Left lung (tissue), 10 donors: Measurements from ENCODE around the gene DDX51. TPM values are rescaled to one million over a fixed set of nuclear protein-coding genes. Genes with fewer than 3 reads are reported as not detected.
A peak's percentile ranks its signal among the peaks of the same experiment; 100 is the strongest.

ENCODE experiments used
- ATAC-seq: fragments of 200-7000 bp; cut with Tn5 transposase; one replicate; pipeline ENCODE4 v1.9.1; 2020; ENCODE audit warnings: moderate library complexity
- DNase-seq, 4 donors: peaks; one replicate each; pipeline ENCODE4 v3.0.0-alpha.2; 2013 to 2020
- H3K27ac ChIP-seq, 2 donors: fragments of 200-600 bp; sonication (generic) in 1 of 2; one replicate each; pipeline versions ENCODE4 v1.5.0 to v1.8.0; 2020 to 2021
- H3K27me3 ChIP-seq, 2 donors: fragments of 200-600 bp; sonication (generic) in 1 of 2; one replicate each; pipeline versions ENCODE4 v1.5.0 to v1.8.0; 2020 to 2021
- H3K36me3 ChIP-seq, 2 donors: fragments of 200-600 bp; sonication (generic) in 1 of 2; one replicate each; pipeline versions ENCODE4 v1.5.0 to v1.8.0; 2020 to 2021
- H3K4me1 ChIP-seq, 2 donors: fragments of 200-600 bp; one replicate each; pipeline ENCODE4 v1.8.0; 2021
- H3K4me3 ChIP-seq, 2 donors: fragments of 200-600 bp; sonication (generic) in 1 of 2; one replicate each; pipeline versions ENCODE4 v1.5.0 to v1.8.0; 2020 to 2021; ENCODE audit warnings: mild to moderate bottlenecking in 1 of 2
- H3K9me3 ChIP-seq, 2 donors: fragments of 200-600 bp; sonication (generic) in 1 of 2; one replicate each; pipeline versions ENCODE4 v1.5.0 to v1.8.0; 2020 to 2021
- CTCF ChIP-seq, 2 donors: fragments of 200-600 bp; sonication (generic) in 1 of 2; IDR thresholded peaks; one replicate each; pipeline versions ENCODE4 v1.5.0 to v1.8.0; 2021; ENCODE audit warnings: antibody characterized with exemption in 2 of 2
- intact Hi-C, 2 donors: fragments of 100-400 bp; cut with DNase I; formaldehyde crosslinking; loops; one replicate each; pipeline versions ENCODE4 v1.11.2 to v1.14.2; 2022
- polyA plus RNA-seq, 6 donors: library from polyadenylated mRNA; unstranded; fragments of 120-200 nt; gene quantifications; one replicate each; pipeline ENCODE4 v1.2.1, GENCODE V29; 2013; ENCODE audit not compliant: insufficient read length in 6 of 6
- total RNA-seq, 2 donors: library from RNA; stranded (reverse); fragmentation: NEBNext Ultra II Directional; extraction: Animal tissue kit (Norgen Biotek cat#: 25700); gene quantifications; one replicate each; pipeline ENCODE4 v1.2.1, GENCODE V29; 2021
- donor health status: DM: no; HTN: yes; CAD: no.
- donor health status: DM: no; HTN: no; CAD: no.

Gene DDX51
- total and polyA plus RNA-seq, 8 donors: 11.7 to 27.6 (median 18.6) TPM

GRCh38 chr12:132154941-132155770, 11.0 kb upstream of the DDX51 start:
- Histone ChIP-seq H3K27me3 (no peaks in the 10 kb centered on the region), H3K4me3 (no peak overlapping the region), H3K4me1 (peaks cover 0 to 9% of the 10 kb centered on the region in 2 donors), H3K36me3 (peaks cover 0 to 19% of the 10 kb centered on the region in 2 donors), H3K27ac (no peak overlapping the region), H3K9me3 (no peaks in the 10 kb centered on the region)
- ATAC-seq (no peak), DNase-seq (peak in 1 of 4 donors; percentile 70)
- intact Hi-C loops: no loop called here
- TF ChIP-seq CTCF (IDR thresholded peaks at IDR 0.05): no peak

GRCh38 chr12:132154341-132154761, 10.2 kb upstream of the DDX51 start:
- Histone ChIP-seq H3K36me3 (peaks cover 0 to 19% of the 10 kb centered on the region in 2 donors), H3K4me1 (peaks cover 0 to 9% of the 10 kb centered on the region in 2 donors), H3K27ac (no peak overlapping the region), H3K4me3 (no peak overlapping the region), H3K27me3 (no peaks in the 10 kb centered on the region), H3K9me3 (no peaks in the 10 kb centered on the region)
- peak in 1 of 4 donors; percentile 65 for DNase-seq
- peak; percentile 6 for ATAC-seq
- TF ChIP-seq CTCF (IDR thresholded peaks at IDR 0.05): no peak
- intact Hi-C loops: no loop called here

- no peaks in the 10 kb centered on the region for H3K9me3 ChIP-seq
- peak; percentile 86 to 91 for TF ChIP-seq CTCF (IDR thresholded peaks at IDR 0.05)
- H3K36me3 ChIP-seq: peaks cover 0 to 20% of the 10 kb centered on the region in 2 donors
- no peaks in the 10 kb centered on the region for H3K27me3 ChIP-seq
- H3K4me3 ChIP-seq: no peak overlapping the region
- intact Hi-C loops: no loop called here
- peaks cover 0 to 9% of the 10 kb centered on the region in 2 donors for H3K4me1 ChIP-seq
- ATAC-seq (peak; percentile 97), DNase-seq (peak in 3 of 4 donors; percentile 76 to 88 (median 87))
- H3K27ac ChIP-seq: no peak overlapping the region
These were observed 9.6 kb upstream of the DDX51 start for GRCh38 chr12:132153501-132154340.

- DNase-seq: peak in 1 of 4 donors; percentile 68
These were observed 8.8 kb upstream of the DDX51 start for GRCh38 chr12:132152953-132153352.

More at GRCh38 chr12:132152953-132153352, 8.8 kb upstream of the DDX51 start:
- Histone ChIP-seq H3K9me3 (no peaks in the 10 kb centered on the region), H3K36me3 (peaks cover 0 to 28% of the 10 kb centered on the region in 2 donors), H3K4me1 (peaks cover 0 to 9% of the 10 kb centered on the region in 2 donors), H3K27ac (no peak overlapping the region), H3K27me3 (no peaks in the 10 kb centered on the region), H3K4me3 (no peak overlapping the region)
- no peak for TF ChIP-seq CTCF (IDR thresholded peaks at IDR 0.05)
- no peak for ATAC-seq
- intact Hi-C loops: no loop called here
